HEK293 (cell line): ENCODE results near the gene MEG3.

Experiments
- CTCF ChIA-PET: fragments of 350-600 bp; formaldehyde crosslinking; extraction: SDS; loops from one replicate; lab custom pipeline; 2021; ENCODE audit warnings: antibody characterized with exemption; lab: Yijun Ruan, JAX
- POLR2A ChIA-PET: fragments of 300-600 bp; formaldehyde crosslinking; extraction: SDS; loops from one replicate; lab custom pipeline; 2020; ENCODE audit warnings: antibody characterized with exemption, inconsistent platforms; lab: Yijun Ruan, JAX
- H3K27ac ChIP-seq: fragments of 200-500 bp; sonication (Bioruptor generic); 2 replicates; pipeline ENCODE4 v1.5.1; 2014; ENCODE audit warnings: low read depth, low read length, control low read depth, inconsistent platforms; ENCODE audit errors: extremely low read depth
- H3K36me3 ChIP-seq, 2 experiments: fragments of 200-500 bp in 1 of 2; sonication (Bioruptor generic) in 1 of 2; 1 replicate in 1 of 2; 2 replicates in 1 of 2; pipeline ENCODE4 v1.5.1; 2014 to 2017; ENCODE audit warnings: inconsistent platforms in 2 of 2, low read length in 2 of 2; ENCODE audit not compliant: control insufficient read depth in 2 of 2, insufficient read depth in 1 of 2
- H3K4me1 ChIP-seq: fragments of 200-500 bp; sonication (Bioruptor generic); 2 replicates; pipeline ENCODE4 v1.5.1; 2014; ENCODE audit warnings: mild to moderate bottlenecking, low read length, inconsistent platforms; ENCODE audit not compliant: control insufficient read depth, insufficient read depth
- H3K4me3 ChIP-seq: 2 replicates; pipeline ENCODE4 v1.5.1; 2011; ENCODE audit warnings: low read depth, mild to moderate bottlenecking, control low read depth, low read length, moderate library complexity
- H3K9me3 ChIP-seq: fragments of 200-500 bp; sonication (Bioruptor generic); 2 replicates; pipeline ENCODE4 v1.5.1; 2014; ENCODE audit warnings: low read depth, low read length, inconsistent platforms; ENCODE audit not compliant: control insufficient read depth, insufficient read depth
- GFI1B ChIP-seq: fragments of 450-650 bp; formaldehyde crosslinking; IDR thresholded peaks from 2 replicates; pipeline ENCODE4 v1.5.1; 2016; ENCODE audit warnings: missing biosample characterization, missing genetic modification characterization
- GLIS1 ChIP-seq: fragments of 450-650 bp; formaldehyde crosslinking; IDR thresholded peaks from 2 replicates; pipeline ENCODE4 v1.5.1; 2016; ENCODE audit warnings: missing biosample characterization, missing genetic modification characterization
- OVOL3 ChIP-seq: fragments of 450-650 bp; formaldehyde crosslinking; IDR thresholded peaks from 2 replicates; pipeline ENCODE4 v1.5.1; 2016; ENCODE audit warnings: missing biosample characterization, missing genetic modification characterization
- SP3 ChIP-seq: fragments of 450-650 bp; formaldehyde crosslinking; IDR thresholded peaks from 2 replicates; pipeline ENCODE4 v1.5.1; 2016; ENCODE audit warnings: missing biosample characterization, missing genetic modification characterization
- ZBTB17 ChIP-seq: fragments of 450-650 bp; formaldehyde crosslinking; IDR thresholded peaks from 2 replicates; pipeline ENCODE4 v1.5.1; 2016; ENCODE audit warnings: missing biosample characterization, missing genetic modification characterization
- ZFHX2 ChIP-seq: fragments of 450-650 bp; formaldehyde crosslinking; conservative IDR thresholded peaks from 2 replicates; pipeline ENCODE4 v1.5.1; 2016; ENCODE audit warnings: missing biosample characterization, missing genetic modification characterization
- ZNF155 ChIP-seq: fragments of 450-650 bp; formaldehyde crosslinking; IDR thresholded peaks from 2 replicates; pipeline ENCODE4 v1.5.1; 2016; ENCODE audit warnings: missing biosample characterization, missing genetic modification characterization
- ZNF510 ChIP-seq: fragments of 450-650 bp; formaldehyde crosslinking; IDR thresholded peaks from 2 replicates; pipeline ENCODE4 v1.5.1; 2018; ENCODE audit warnings: mild to moderate bottlenecking, missing genetic modification characterization, missing biosample characterization; ENCODE audit not compliant: insufficient replicate concordance
- ZNF624 ChIP-seq: fragments of 450-650 bp; formaldehyde crosslinking; IDR thresholded peaks from 2 replicates; pipeline ENCODE4 v1.5.1; 2017; ENCODE audit warnings: missing biosample characterization, missing genetic modification characterization
- ZNF629 ChIP-seq: fragments of 450-650 bp; formaldehyde crosslinking; IDR thresholded peaks from 2 replicates; pipeline ENCODE4 v1.5.1; 2017; ENCODE audit warnings: missing biosample characterization, missing genetic modification characterization
- ZNF654 ChIP-seq: fragments of 450-650 bp; formaldehyde crosslinking; IDR thresholded peaks from 2 replicates; pipeline ENCODE4 v1.5.1; 2016; ENCODE audit warnings: low read depth, missing biosample characterization, missing genetic modification characterization
- ZNF677 ChIP-seq: fragments of 450-650 bp; IDR thresholded peaks from 2 replicates; pipeline ENCODE4 v1.5.0; 2018; ENCODE audit warnings: missing biosample characterization, mild to moderate bottlenecking, missing genetic modification characterization, moderate library complexity
- ZNF701 ChIP-seq: fragments of 450-650 bp; formaldehyde crosslinking; IDR thresholded peaks from 2 replicates; pipeline ENCODE4 v1.5.1; 2016; ENCODE audit warnings: missing biosample characterization, missing genetic modification characterization
- ZNF707 ChIP-seq: fragments of 450-650 bp; formaldehyde crosslinking; IDR thresholded peaks from 2 replicates; pipeline ENCODE4 v1.5.1; 2016; ENCODE audit warnings: missing biosample characterization, missing genetic modification characterization
- ZNF76 ChIP-seq: fragments of 450-650 bp; formaldehyde crosslinking; IDR thresholded peaks from 2 replicates; pipeline ENCODE4; 2016; ENCODE audit warnings: low read depth, missing biosample characterization, missing genetic modification characterization, borderline replicate concordance
- TF ChIP-seq, protein P1 (sequence below): fragments of 450-650 bp; formaldehyde crosslinking; IDR thresholded peaks from 2 replicates; pipeline ENCODE4 v1.5.1; 2016; ENCODE audit warnings: missing biosample characterization, missing genetic modification characterization, borderline replicate concordance
- TF ChIP-seq, protein P2 (sequence below): IDR thresholded peaks from 2 replicates; pipeline ENCODE4 v1.6.1; 2011; ENCODE audit warnings: mild to moderate bottlenecking, low read depth, low read length, borderline replicate concordance
- TF ChIP-seq, protein P3 (sequence below): fragments of 450-650 bp; formaldehyde crosslinking; IDR thresholded peaks from 2 replicates; pipeline ENCODE4 v1.5.1; 2016; ENCODE audit warnings: missing biosample characterization, missing genetic modification characterization

MEG3 gene

DNA sequence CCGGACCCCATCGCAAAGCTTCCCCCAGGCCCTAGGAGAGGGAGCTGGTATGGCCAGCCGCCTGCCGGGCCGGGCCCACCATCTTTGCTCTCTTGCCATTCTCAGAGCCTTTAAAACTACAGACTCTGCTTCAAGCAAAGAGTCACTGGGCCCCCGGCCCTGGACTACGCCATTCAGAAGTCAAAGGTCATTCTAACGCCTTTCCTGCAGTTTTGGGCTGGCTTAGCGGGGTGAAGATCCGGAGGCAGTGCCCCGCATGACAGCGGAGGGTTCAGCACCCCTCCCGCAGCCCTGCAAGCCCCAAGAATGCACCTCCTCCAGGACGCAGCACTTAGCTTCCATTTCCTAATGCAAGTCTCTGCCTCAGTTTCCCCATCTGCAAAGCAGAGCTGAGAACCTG is 38.3 kb upstream of the MEG3 start:
- Histone ChIP-seq H3K36me3 (no peaks in the 10 kb centered on the region), H3K4me3 (no peak overlapping the region), H3K9me3 (no peaks in the 10 kb centered on the region), H3K27ac (no peak overlapping the region), H3K4me1 (no peaks in the 10 kb centered on the region)
- ChIA-PET CTCF (no interaction called here), POLR2A (no interaction called here)
- TF ChIP-seq ZNF707 (tag by site-specific recombination) (no peak), ZNF629 (tag by site-specific recombination) (no peak), ZNF510 (no peak), ZNF155 (no peak), OVOL3 (tag by site-specific recombination) (no peak), ZNF76 (no peak), ZNF701 (tag by site-specific recombination) (no peak), ZBTB17 (tag by site-specific recombination) (no peak)

DNA sequence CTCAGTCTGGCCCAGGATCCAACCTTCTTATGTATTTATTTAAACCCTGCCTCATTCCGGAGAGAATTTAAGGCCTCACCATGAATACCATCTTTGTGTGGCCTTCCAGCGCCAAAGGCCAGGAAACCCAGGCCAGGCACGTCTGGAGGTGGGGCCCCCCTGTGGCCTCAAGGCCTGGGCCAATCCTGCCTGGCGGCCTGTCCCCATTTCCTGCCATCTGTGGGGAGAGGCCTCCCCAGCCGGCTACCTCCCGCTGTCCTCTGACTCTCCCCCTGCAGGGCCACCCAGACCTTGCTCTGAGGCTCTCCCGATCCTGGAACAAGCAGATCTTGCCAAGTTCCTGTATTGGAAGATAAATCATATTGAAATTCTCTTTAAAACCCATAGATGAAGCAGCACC is 37.4 kb upstream of the MEG3 start:
- H3K36me3 ChIP-seq: no peaks in the 10 kb centered on the region
- ChIA-PET CTCF (no interaction called here), POLR2A (no interaction called here)
- no peaks in the 10 kb centered on the region for H3K9me3 ChIP-seq
- H3K4me3 ChIP-seq: no peak overlapping the region
- H3K27ac ChIP-seq: no peak overlapping the region
- no peaks in the 10 kb centered on the region for H3K4me1 ChIP-seq
- TF ChIP-seq GLIS1 (peak; percentile 44; the same call in 1 of the 2 replicates), ZNF624 (tag by site-specific recombination) (no peak), ZNF707 (tag by site-specific recombination) (no peak)
- TF ChIP-seq, all 188 proteins: peak for 1

DNA sequence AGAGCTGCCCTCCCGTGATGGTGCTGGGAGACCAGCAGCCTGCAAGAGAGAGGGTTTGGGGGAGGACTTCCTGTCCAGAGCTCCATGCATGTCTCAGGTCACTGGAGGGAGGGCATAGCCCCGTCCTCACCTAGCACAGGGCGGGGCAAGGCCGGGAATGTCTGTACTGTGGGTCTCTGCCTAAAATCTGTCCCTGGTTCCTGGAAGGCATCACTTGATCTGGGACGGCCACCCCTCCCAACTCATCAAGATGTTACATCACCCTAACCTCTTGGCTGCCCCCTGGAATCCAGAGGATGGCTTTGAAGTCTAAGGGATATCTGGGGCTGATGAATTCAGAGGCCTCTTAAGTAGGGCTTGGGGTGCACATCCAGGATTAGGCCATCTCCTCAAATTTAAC is 37.0 kb upstream of the MEG3 start:
- H3K4me3 ChIP-seq: no peak overlapping the region
- H3K4me1 ChIP-seq: no peaks in the 10 kb centered on the region
- ChIA-PET CTCF (interaction anchor here (0.5 kb wide), 1 partner anchor 9 kb away, joined by 4 read pairs; no protein-coding TSS in a partner anchor), POLR2A (no interaction called here)
- H3K36me3 ChIP-seq: no peaks in the 10 kb centered on the region
- no peak overlapping the region for H3K27ac ChIP-seq
- TF ChIP-seq ZFHX2: no peak
- TF ChIP-seq, protein P1, sequence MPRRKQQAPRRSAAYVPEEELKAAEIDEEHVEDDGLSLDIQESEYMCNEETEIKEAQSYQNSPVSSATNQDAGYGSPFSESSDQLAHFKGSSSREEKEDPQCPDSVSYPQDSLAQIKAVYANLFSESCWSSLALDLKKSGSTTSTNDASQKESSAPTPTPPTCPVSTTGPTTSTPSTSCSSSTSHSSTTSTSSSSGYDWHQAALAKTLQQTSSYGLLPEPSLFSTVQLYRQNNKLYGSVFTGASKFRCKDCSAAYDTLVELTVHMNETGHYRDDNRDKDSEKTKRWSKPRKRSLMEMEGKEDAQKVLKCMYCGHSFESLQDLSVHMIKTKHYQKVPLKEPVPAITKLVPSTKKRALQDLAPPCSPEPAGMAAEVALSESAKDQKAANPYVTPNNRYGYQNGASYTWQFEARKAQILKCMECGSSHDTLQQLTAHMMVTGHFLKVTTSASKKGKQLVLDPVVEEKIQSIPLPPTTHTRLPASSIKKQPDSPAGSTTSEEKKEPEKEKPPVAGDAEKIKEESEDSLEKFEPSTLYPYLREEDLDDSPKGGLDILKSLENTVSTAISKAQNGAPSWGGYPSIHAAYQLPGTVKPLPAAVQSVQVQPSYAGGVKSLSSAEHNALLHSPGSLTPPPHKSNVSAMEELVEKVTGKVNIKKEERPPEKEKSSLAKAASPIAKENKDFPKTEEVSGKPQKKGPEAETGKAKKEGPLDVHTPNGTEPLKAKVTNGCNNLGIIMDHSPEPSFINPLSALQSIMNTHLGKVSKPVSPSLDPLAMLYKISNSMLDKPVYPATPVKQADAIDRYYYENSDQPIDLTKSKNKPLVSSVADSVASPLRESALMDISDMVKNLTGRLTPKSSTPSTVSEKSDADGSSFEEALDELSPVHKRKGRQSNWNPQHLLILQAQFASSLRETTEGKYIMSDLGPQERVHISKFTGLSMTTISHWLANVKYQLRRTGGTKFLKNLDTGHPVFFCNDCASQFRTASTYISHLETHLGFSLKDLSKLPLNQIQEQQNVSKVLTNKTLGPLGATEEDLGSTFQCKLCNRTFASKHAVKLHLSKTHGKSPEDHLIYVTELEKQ (tag by site-specific recombination): no peak
- TF ChIP-seq ZNF677 (tag by site-specific recombination): no peak
- TF ChIP-seq, protein P2, sequence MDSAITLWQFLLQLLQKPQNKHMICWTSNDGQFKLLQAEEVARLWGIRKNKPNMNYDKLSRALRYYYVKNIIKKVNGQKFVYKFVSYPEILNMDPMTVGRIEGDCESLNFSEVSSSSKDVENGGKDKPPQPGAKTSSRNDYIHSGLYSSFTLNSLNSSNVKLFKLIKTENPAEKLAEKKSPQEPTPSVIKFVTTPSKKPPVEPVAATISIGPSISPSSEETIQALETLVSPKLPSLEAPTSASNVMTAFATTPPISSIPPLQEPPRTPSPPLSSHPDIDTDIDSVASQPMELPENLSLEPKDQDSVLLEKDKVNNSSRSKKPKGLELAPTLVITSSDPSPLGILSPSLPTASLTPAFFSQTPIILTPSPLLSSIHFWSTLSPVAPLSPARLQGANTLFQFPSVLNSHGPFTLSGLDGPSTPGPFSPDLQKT: no peak
- TF ChIP-seq, protein P3, sequence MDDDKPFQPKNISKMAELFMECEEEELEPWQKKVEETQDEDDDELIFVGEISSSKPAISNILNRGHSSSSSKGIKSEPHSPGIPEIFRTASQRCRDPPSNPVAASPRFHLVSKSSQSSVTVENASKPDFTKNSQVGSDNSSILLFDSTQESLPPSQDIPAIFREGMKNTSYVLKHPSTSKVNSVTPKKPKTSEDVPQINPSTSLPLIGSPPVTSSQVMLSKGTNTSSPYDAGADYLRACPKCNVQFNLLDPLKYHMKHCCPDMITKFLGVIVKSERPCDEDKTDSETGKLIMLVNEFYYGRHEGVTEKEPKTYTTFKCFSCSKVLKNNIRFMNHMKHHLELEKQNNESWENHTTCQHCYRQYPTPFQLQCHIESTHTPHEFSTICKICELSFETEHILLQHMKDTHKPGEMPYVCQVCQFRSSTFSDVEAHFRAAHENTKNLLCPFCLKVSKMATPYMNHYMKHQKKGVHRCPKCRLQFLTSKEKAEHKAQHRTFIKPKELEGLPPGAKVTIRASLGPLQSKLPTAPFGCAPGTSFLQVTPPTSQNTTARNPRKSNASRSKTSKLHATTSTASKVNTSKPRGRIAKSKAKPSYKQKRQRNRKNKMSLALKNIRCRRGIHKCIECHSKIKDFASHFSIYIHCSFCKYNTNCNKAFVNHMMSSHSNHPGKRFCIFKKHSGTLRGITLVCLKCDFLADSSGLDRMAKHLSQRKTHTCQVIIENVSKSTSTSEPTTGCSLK (tag by site-specific recombination): no peak
- no peak for TF ChIP-seq SP3 (tag by site-specific recombination)
- no peak for TF ChIP-seq ZNF654
- no peak for TF ChIP-seq GFI1B
- TF ChIP-seq, all 188 proteins: peak for 0
- H3K9me3 ChIP-seq: no peaks in the 10 kb centered on the region
